HFFc6 (cell line): Measurements from ENCODE around the gene AGPAT3. TPM values are rescaled to one million over a fixed set of nuclear protein-coding genes. Genes with fewer than 3 reads are reported as not detected.

Experiments
- DNase-seq: peaks from one replicate; pipeline ENCODE4 v3.0.0-alpha.2; 2018
- H3K27ac Mint-ChIP-seq: 2 replicates; pipeline ENCODE4 v1.8.0; 2020; ENCODE audit warnings: mild to moderate bottlenecking, mixed read lengths
- H3K27me3 Mint-ChIP-seq: 2 replicates; pipeline ENCODE4 v1.8.0; 2021; ENCODE audit warnings: mild to moderate bottlenecking, moderate library complexity, mixed read lengths; ENCODE audit not compliant: insufficient read depth
- H3K36me3 Mint-ChIP-seq: 2 replicates; pipeline ENCODE4 v1.8.0; 2021; ENCODE audit warnings: low read depth, mixed read lengths
- H3K4me1 Mint-ChIP-seq: 2 replicates; pipeline ENCODE4 v1.8.0; 2020; ENCODE audit warnings: low read depth, mixed read lengths
- H3K4me3 Mint-ChIP-seq: 2 replicates; pipeline ENCODE4 v1.8.0; 2020; ENCODE audit warnings: mild to moderate bottlenecking, moderate library complexity, mixed read lengths
- H3K9me3 Mint-ChIP-seq: 2 replicates; pipeline ENCODE4 v1.8.0; 2020; ENCODE audit warnings: mild to moderate bottlenecking, mixed read lengths
- total RNA-seq, 6 experiments: library from RNA; stranded (reverse); fragmentation: NEBNext Ultra II Directional; extraction: Animal tissue kit (Norgen Biotek cat#: 25700); gene quantifications; 2 replicates in 1 of 6; 3 replicates in 5 of 6; pipeline ENCODE4 v1.2.3, GENCODE V29; 2021
- TF ChIP-seq, protein P1 (sequence below): fragments of 200-600 bp; sonication (generic); IDR thresholded peaks from 2 replicates; pipeline ENCODE4 v1.5.0; 2021; ENCODE audit warnings: antibody characterized with exemption, mild to moderate bottlenecking

AGPAT3 gene
- total RNA-seq, 6 experiments from 2014 or later: 94.6 to 114 (median 97.8) TPM

DNA sequence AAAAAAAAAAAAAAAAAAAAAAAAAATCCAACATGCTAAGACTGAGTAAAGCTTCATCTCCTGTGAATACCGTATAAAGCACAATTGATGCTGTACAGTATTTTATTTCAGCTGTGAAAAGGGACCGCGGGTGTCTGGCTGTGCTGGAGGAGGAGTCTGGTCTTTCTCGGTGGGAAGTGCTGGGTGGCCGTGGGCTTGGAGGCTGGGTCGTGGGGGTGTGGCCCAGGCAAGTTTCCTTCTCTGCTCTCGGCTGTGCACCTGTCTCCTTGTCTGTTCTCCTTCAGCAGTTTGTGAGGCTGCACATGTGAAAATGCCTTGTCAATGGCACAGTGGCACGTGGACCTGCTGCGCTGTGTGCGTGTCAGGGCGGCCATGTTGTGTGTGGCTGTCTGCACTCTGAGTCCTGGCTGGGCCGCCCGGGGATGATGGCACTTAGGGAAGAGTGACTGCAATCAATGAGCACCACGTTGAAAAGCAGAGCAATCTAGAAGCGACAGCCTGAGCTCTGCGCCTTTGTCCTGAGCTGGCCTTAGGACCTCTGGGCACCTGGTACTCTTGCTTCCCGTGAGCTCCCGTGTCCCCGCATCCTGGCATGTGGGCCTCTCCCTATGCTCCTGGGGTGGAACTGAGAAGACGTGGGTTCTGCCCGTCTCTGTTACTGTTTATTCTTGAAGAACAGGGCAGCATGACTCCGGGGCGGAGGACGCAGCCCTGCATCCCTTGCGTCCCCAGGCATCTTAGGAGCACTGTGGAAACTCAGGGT lies 14.5 kb downstream of the AGPAT3 start:
- no peak for DNase-seq
- Mint-ChIP-seq H3K4me3 (no peak overlapping the region), H3K36me3 (peaks cover 15% of the 10 kb centered on the region), H3K27me3 (no peaks in the 10 kb centered on the region; the same call in 1 of the 2 replicates), H3K4me1 (peaks cover 22% of the 10 kb centered on the region), H3K27ac (no peak overlapping the region), H3K9me3 (no peaks in the 10 kb centered on the region)
- TF ChIP-seq, protein P1, sequence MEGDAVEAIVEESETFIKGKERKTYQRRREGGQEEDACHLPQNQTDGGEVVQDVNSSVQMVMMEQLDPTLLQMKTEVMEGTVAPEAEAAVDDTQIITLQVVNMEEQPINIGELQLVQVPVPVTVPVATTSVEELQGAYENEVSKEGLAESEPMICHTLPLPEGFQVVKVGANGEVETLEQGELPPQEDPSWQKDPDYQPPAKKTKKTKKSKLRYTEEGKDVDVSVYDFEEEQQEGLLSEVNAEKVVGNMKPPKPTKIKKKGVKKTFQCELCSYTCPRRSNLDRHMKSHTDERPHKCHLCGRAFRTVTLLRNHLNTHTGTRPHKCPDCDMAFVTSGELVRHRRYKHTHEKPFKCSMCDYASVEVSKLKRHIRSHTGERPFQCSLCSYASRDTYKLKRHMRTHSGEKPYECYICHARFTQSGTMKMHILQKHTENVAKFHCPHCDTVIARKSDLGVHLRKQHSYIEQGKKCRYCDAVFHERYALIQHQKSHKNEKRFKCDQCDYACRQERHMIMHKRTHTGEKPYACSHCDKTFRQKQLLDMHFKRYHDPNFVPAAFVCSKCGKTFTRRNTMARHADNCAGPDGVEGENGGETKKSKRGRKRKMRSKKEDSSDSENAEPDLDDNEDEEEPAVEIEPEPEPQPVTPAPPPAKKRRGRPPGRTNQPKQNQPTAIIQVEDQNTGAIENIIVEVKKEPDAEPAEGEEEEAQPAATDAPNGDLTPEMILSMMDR: no peak

DNA sequence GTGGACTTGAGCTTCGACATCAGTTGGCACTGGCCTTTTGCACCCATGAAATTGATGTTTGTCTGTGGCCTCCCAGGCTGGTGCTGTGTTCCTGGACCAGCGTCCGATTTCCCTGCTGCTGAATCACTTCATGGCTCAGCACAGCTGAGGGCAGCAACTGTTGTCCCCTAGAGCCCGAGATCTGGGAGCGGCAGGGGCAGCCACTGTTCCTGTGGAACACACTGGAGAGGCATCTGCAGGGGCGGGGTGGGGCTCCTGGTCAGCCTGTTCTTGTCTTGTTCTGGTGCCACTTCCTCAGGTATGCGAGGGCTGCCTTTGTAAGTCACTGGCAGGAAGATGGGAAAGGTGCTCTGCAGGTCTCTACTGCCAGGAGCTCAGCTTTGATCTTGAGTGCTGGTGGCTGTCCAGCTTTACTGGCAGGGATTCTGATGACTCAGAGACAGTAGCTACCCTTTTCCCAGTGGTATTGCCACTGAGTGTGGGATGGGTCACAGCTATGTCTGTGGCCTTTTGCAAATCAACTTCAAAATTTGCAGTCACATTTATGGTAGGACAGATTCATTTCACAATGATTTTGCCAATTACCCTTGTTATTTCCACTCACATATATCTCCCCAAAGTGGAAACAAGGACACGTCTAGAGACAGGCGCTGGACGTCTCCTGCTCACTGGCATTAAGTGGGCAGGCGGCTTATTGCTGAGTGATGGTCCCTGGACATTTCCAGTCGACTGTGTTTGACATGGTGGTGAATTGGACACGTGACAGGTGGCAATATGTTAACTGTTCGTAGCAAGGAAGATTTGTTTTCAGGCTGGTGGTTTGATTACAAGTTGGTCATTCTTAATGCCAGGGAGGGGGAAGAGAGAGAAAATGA lies 15.3 kb downstream of the AGPAT3 start:
- Mint-ChIP-seq H3K4me3 (no peak overlapping the region), H3K9me3 (no peaks in the 10 kb centered on the region), H3K4me1 (peaks cover 25% of the 10 kb centered on the region), H3K36me3 (peaks cover 12% of the 10 kb centered on the region), H3K27ac (no peak overlapping the region), H3K27me3 (no peaks in the 10 kb centered on the region; the same call in 1 of the 2 replicates)
- DNase-seq: peak; percentile 22
- TF ChIP-seq, protein P1: no peak

DNA sequence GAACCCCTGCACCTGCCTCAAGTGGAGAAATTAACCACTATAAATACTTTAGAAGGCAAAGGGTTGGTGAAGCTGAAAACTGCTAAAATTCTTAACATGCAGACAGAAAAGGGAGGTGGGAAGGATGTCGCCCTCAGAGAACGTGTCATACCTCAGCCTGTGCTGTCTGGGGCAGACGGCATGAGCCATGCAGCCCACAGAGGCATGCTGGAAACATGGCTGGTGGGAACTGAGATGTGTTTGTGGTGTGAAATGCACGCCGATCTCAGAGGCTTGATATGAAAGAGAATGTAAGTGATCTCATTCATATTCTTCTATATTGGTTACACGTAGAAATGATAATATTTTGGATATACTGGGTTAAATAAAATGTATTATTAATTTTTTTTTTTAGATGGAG lies 16.3 kb downstream of the AGPAT3 start:
- DNase-seq: no peak
- no peaks in the 10 kb centered on the region for H3K9me3 Mint-ChIP-seq
- peaks cover 25% of the 10 kb centered on the region for H3K4me1 Mint-ChIP-seq
- H3K4me3 Mint-ChIP-seq: no peak overlapping the region
- no peak overlapping the region for H3K27ac Mint-ChIP-seq
- H3K27me3 Mint-ChIP-seq: peaks cover 1% of the 10 kb centered on the region; the same call in 1 of the 2 replicates
- TF ChIP-seq, protein P1: no peak
- peaks cover 10% of the 10 kb centered on the region for H3K36me3 Mint-ChIP-seq

DNA sequence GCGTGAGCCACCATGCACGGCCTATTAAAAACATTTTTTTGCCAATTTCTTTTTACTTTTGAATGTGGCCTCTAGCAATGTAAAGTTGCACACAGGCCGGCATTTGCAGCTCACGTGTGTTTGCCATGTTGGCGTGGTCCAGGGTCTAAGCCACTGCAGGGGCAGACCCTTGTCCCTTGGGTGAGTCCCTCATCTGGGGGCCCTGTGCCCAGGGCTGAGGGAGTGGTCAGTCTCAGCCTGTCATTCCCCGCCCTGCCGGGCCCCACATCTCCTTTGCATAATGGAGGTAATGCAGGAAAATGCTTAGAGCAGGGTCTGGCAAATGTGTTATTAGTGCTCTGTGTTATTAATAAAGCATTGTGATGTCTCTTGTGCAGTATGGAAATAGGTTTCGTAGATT lies 16.9 kb downstream of the AGPAT3 start:
- Mint-ChIP-seq H3K27ac (no peak overlapping the region), H3K36me3 (peaks cover 10% of the 10 kb centered on the region), H3K4me3 (no peak overlapping the region), H3K27me3 (peaks cover 1% of the 10 kb centered on the region; the same call in 1 of the 2 replicates), H3K4me1 (peaks cover 25% of the 10 kb centered on the region), H3K9me3 (no peaks in the 10 kb centered on the region)
- TF ChIP-seq, protein P1: no peak
- DNase-seq: no peak

DNA sequence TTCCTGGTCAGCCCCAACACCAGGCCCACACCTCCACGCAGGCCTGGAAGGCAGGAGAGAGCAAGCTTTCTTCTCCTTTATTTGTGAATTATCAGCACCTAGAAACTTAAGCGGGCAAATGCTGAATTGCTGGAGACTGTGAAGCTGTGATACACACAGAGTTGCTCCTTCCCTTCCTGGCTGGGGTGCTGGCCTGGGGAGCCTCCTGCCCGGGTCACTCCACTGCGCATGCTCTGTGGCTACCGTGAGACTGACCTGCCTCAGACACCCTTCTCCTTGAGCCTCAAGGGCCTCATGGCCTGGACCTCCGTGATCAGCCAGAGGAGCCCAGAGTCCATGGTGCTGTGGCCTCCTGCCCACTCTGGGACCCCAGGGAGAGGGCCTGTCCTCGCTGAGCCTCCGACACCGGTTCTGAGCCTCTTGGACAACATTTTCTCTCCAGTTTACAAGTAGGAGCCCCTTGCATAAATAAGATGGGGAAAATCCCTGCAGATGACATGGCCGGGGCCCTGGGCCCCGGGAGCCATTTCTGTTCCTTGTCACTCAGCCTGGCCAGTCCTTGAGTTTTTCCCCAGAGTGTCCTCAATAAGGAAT lies 18.0 kb downstream of the AGPAT3 start:
- Mint-ChIP-seq H3K4me1 (peaks cover 25% of the 10 kb centered on the region), H3K9me3 (no peaks in the 10 kb centered on the region), H3K36me3 (peaks cover 8% of the 10 kb centered on the region), H3K27ac (no peak overlapping the region), H3K4me3 (no peak overlapping the region), H3K27me3 (peaks cover 1% of the 10 kb centered on the region; the same call in 1 of the 2 replicates)
- TF ChIP-seq, protein P1: no peak
- no peak for DNase-seq
